NCI-H2029 (cell line): ENCODE data around the gene DBNDD1.
"Not testable (repeated sequence)": the region's sequence is repeated elsewhere in the genome, so short reads cannot be mapped to it uniquely, and the experiment has no call there.

Source experiments
- DNase-seq: peaks from one replicate; lab custom pipeline; 2025; lab: John Stamatoyannopoulos, UW

The DBNDD1 gene

DNA sequence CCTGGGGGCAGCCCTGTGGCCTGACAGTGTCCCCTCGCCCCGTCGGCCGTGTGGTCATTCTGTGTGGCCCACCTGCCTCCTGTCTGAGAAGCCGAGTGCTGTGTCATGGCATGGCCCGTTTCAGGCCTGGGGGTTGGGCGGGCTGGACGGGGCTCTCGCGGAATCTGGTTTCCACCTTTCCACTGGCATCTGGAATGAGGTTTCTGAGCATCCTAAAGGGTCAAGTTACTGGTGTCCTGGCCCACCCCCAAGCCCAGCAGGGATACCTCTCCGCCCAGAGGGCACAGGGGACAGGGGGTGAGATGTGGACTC is 7.8 kb downstream of the DBNDD1 start:
- no peak for DNase-seq

GRCh38 chr16:90010676-90011507 is 8.4 kb downstream of the DBNDD1 start:
- DNase-seq = no peak

GRCh38 chr16:90009172-90009899 is 9.9 kb downstream of the DBNDD1 start:
- DNase-seq = no peak

DNA sequence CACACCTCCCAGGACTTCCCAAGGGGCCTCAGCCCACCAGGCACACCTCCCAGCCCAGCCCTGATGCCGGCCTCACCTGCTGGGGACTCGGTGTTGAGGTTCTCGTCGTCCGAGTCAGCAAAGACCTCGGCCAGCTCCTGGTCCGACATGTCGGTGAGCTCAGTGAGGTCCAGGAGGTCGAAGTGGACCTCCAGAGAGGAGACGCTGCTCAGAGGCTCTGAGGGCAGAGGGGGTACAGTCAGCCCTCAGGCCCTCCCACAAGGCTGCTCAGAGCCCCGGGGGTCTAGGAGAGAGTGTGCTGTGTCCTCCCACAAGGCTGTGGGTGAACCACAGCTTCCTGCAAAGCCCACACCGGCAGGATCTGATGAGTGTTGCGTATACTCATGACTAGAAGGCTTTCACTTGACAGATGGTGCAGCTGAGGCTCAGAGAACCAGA is 10.5 kb downstream of the DBNDD1 start:
- no peak for DNase-seq

DNA sequence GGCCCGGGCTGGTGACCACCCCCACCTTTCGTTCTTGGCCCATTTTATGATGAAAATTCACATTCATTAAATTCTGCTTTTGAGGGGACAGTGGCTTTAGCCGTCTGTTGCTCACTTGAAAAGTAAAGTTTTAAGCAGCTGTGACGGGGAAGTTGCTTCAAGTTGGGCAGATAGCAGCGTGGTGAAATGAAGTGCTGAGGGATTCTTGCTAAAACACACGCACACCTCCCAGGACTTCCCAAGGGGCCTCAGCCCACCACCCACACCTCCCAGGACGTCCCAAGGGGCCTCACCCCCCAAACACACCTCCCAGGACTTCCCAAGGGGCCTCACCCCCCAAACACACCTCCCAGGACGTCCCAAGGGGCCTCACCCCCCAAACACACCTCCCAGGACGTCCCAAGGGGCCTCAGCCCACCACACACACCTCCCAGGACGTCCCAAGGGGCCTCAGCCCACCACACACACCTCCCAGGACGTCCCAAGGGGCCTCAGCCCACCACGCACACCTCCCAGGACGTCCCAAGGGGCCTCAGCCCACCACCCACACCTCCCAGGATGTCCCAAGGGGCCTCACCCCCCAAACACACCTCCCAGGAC is 11.5 kb downstream of the DBNDD1 start:
- DNase-seq = not testable (repeated sequence)

DNA sequence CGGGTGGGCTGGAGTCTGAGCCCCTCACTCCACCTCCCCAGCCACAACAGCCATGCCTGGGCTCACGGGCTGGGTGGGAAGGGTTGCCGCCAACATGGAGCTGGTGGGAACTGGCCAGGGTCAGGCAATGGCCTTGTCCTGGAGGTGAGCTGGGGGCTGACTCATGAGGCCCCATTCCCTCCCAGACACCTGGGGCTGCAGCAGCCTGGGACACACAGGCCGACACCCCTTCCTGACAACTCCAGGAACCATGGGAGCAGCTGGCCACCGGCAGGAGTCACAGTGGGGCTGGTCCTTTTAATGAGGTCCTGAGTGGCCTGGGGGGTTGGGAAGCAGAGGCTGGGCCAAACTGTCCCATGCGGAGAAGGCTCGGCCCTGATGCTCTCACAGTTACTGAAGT is 12.2 kb downstream of the DBNDD1 start:
- no peak for DNase-seq

DNA sequence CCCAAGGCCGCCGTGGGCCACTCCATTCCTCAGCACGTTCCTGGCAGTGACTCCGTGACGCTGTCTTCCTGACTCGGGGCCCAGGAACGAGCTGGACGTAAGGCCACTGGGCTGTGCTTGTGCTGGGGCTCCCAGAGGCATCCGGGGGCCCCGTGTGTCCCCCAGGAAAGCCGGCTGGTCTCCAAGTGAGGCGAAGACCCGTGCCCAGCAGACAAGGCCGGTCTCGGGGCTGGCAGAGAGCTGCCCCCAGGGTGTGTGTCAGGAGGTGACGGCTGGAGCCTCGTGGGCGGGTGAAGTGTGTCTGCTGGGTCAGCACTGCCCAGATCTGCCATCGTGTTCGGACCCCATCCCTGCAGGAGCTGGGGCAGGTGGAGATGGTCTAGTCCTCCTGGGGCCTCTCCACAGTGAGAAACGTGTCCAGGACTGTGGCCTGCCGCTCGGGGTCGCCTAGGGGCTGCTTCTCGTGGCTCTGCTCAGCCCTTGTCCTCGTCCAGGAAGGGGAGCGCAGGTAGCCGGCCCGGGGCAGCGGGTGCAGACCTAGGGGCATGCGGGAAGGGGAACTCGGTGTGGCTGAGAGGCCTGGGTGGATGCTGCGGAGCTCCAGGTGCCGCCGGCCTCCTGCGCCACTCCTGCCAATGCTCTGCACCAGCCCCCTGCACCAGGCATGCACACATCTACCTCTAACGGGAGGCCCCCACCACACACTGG is 13.1 kb downstream of the DBNDD1 start:
- DNase-seq = no peak

DNA sequence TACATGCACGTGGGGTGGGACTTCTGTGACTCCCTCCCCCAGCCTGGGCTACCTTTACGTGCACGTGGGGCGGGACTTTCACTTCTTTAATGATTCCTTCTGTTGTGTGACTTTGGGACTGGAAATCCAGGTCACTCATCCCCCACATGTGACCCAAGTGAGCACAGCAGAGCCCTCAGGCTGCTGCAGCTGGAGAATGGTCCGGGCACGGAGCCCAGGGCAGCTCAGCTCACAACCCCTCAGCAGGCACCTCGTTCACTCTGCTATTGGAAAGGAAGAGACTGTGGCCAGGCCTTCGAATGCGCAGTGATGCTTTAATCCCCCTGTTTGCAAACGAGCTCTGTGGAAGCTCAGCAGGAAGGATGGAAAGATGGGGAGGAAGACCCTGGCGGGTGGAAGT is 14.7 kb downstream of the DBNDD1 start:
- DNase-seq = no peak

DNA sequence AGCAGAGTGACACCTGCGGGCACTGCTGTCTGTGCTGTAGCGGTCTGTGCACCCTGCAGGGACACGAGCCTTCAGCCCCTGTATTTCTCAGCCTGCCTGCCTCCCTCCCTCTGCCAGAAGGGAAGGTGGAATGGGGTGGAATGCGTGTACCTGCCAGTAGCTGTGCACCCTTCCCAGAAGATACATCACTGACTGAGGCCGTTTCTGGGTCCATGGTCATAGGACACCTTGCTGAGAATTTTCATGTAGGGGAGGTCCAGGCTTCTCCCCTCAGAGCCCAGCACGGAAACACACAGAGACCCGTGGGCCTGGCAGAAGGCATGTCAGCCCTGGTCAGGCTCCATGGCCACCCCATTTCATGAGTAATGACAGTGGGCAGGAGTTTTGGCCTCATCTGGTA is 16.5 kb downstream of the DBNDD1 start:
- DNase-seq = no peak

- no peak for DNase-seq
Measured at GRCh38 chr16:90001761-90002503, 17.3 kb downstream of the DBNDD1 start.

- no peak for DNase-seq
Measured at GRCh38 chr16:90000733-90001427, 18.4 kb downstream of the DBNDD1 start.

DNA sequence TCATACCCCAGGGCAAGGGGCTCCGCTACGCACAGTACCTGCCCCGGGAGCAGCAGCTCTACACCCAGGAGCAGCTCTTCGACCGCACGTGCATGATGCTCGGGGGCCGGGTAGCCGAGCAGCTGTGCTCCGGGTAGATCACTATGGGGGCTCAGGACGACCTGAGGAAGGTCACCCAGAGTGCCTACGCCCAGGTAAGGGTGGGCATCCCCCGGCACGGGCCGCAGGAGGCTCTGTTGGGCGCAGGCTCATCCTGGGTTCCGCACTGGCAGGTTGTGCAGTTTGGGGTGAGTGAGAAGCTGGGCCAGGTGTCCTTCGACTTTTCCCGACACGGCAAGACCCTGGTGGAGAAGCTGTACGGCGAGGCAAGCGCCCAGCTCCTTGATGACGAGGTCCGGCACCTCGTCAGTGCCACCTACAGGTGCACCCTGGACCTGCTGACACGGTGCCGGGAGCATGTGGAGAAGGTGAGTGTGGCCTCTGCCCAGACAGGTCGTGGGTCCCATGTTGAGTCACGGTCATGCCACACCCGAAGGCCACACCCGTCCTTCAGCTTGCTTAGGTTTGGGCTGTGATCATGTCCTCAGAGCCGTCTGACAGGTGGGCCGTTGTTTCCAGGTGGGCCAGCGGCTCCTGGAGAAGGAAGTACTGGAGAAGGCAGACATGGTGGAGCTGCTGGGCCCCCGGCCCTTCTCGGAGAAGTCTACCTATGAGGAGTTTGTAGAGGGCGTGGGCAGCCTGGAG is 19.3 kb downstream of the DBNDD1 start:
- DNase-seq = no peak

DNA sequence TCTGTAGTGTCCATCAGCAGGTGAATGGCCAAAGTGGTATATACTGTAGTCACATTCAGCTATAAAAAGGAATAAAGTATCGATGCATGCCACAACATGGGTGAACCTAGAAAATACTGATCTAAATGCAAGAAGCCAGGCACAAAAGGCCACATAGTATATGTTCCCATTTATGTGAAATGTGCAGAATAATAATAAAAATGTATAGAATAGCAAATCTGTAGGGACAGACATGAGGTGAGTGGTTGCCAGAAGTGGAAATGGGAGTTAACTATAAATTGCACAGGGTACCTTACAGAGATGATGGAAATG is 23.1 kb downstream of the DBNDD1 start:
- no peak for DNase-seq

DNA sequence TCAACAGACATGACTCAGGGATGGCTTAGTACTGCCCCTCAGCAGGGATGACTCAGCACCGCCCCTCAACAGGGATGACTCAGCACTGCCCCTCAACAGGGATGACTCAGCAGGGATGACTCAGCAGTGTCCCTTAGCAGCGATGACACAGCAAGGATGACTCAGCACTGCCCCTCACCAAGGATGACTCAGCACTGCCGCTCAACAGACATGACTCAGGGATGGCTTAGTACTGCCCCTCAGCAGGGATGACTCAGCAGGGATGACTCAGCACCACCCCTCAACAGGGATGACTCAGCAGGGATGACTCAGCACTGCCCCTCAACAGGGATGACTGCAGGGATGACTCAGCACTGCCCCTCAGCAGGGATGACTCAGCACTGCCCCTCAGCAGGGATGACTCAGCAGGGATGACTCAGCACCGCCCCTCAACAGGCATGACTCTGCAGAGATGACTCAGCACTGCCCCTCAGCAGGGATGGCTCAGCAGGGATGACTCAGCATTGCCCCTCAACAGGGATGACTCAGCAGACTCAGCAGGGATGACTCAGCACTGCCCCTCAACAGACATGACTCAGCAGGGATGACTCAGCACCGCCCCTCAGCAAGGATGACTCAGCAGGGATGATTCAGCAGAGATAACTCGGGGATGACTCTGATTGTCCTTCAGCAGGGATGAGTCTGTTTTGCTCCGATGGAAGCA is 23.6 kb downstream of the DBNDD1 start:
- not testable (repeated sequence) for DNase-seq

- peak; percentile 36 for DNase-seq
Measured at GRCh38 chr16:89994721-89995474, 24.4 kb downstream of the DBNDD1 start.

- DNase-seq = no peak
Measured at GRCh38 chr16:89994389-89994720, 24.9 kb downstream of the DBNDD1 start.

DNA sequence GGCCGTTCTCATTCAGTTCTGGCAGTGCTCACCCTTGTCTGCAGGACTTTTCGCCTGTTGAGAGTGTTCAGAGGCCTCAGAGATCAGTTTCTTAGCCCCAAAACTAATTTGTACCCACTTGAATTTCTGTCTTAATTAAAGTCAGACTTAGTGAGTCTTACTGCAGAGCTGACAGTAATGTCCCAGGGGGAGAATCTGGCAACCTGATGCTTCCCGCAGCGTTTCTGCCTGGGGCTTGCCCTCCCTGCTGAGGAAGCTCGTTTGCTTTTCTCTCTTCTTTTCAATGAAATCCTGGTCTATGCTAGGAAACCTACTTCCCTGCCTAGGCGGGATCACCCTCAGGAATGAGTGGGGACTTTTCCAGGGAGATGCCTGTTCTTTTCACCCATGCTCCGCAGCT is 25.3 kb downstream of the DBNDD1 start:
- no peak for DNase-seq

- no peak for DNase-seq
Measured at GRCh38 chr16:89993377-89993776, 25.9 kb downstream of the DBNDD1 start.

- DNase-seq = no peak
Measured at GRCh38 chr16:89990799-89991198, 28.5 kb downstream of the DBNDD1 start.
